ENCODE measurements around the gene FBXL22. TPM values are rescaled to one million over a fixed set of nuclear protein-coding genes. Genes with fewer than 3 reads are reported as not detected.
"Not testable (repeated sequence)": the region's sequence is repeated elsewhere in the genome, so short reads cannot be mapped to it uniquely, and the experiment has no call there.

Gene FBXL22
- total RNA-seq, 4 donors from 2014 or later = 1.1 TPM; not detected in 3

DNA sequence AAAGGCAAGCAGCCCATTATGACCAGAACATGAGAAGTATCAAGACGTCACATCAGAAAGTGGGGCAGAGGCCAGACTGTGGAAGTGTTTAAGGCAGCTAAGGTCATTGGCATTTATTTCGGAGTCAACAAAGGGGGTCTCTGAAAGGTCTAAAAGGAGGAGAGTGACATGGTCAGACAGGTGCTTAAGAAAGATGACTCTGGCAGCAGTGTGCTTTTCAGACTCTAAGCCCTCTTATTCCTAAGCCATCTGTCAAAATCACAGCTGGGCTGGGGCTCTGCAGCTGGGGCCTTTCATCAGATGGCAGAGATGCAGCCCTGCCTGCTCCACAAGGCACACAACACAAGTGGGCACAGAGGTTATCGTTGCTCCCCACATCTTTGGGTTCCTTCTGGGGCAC lies 14.0 kb downstream of the FBXL22 start:
- peak overlapping the region; percentile 39 to 75 (median 68) for H3K27ac ChIP-seq
- H3K36me3 ChIP-seq = peaks cover 0 to 60% (median 0%) of the 10 kb centered on the region in 3 donors
- peaks cover 6 to 13% (median 9%) of the 10 kb centered on the region in 4 donors for H3K4me1 ChIP-seq
- TF ChIP-seq, protein P1, sequence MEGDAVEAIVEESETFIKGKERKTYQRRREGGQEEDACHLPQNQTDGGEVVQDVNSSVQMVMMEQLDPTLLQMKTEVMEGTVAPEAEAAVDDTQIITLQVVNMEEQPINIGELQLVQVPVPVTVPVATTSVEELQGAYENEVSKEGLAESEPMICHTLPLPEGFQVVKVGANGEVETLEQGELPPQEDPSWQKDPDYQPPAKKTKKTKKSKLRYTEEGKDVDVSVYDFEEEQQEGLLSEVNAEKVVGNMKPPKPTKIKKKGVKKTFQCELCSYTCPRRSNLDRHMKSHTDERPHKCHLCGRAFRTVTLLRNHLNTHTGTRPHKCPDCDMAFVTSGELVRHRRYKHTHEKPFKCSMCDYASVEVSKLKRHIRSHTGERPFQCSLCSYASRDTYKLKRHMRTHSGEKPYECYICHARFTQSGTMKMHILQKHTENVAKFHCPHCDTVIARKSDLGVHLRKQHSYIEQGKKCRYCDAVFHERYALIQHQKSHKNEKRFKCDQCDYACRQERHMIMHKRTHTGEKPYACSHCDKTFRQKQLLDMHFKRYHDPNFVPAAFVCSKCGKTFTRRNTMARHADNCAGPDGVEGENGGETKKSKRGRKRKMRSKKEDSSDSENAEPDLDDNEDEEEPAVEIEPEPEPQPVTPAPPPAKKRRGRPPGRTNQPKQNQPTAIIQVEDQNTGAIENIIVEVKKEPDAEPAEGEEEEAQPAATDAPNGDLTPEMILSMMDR (IDR thresholded peaks at IDR 0.05) = no peak
- no peak overlapping the region for H3K4me3 ChIP-seq
- no peaks in the 10 kb centered on the region for H3K27me3 ChIP-seq
- no peaks in the 10 kb centered on the region for H3K9me3 ChIP-seq
- DNase-seq = no peak

DNA sequence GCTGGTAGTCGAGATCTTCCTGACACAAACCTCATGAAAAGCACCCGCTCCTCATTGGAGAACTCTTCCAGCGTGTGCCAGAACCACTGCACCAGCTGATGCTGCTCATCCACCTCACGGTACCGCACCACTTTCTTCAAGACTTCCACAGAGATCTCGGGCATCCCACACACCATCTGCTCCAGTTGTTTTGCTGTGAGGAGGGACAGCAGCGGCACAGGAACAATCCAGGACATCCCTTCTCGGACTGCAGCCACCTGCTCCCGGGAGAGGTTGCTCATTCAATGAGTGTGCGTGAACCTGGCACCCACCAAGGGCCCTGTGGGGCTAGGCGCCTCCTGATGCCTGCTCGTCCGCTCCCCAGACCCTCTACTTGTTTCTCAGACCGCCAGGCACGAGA lies 15.1 kb downstream of the FBXL22 start:
- Histone ChIP-seq H3K27me3 (no peaks in the 10 kb centered on the region), H3K36me3 (peaks cover 0 to 64% (median 0%) of the 10 kb centered on the region in 3 donors), H3K27ac (no peak overlapping the region), H3K9me3 (no peaks in the 10 kb centered on the region), H3K4me3 (no peak overlapping the region), H3K4me1 (peaks cover 5 to 11% (median 8%) of the 10 kb centered on the region in 4 donors)
- DNase-seq = no peak
- TF ChIP-seq POLR2A (IDR thresholded peaks at IDR 0.05) = no peak
- TF ChIP-seq, protein P1 (IDR thresholded peaks at IDR 0.05) = no peak

DNA sequence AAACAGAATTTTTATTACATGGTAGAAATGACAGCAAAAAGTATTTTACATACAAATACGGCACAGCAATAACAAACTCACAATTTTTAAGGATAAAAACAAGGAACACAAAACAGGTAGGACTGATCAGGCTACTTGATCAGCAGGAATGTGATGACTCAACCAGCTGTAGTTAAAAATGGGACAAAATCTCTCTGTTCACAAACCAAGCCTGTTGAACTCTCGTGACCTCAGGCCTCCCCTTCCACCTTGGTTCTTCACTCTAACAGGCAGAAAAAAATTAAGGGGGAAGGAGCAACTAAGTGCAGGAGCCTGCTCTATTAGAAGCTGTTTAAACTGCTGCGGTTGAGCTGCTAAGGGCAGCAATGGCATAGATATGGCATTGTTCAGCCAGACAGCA lies 18.7 kb downstream of the FBXL22 start:
- peaks cover 0 to 3% (median under 1%) of the 10 kb centered on the region in 4 donors for H3K4me1 ChIP-seq
- TF ChIP-seq POLR2A (IDR thresholded peaks at IDR 0.05) = no peak
- TF ChIP-seq, protein P1 (IDR thresholded peaks at IDR 0.05) = no peak
- H3K9me3 ChIP-seq = no peaks in the 10 kb centered on the region
- no peak for DNase-seq
- peaks cover 0 to 41% (median 0%) of the 10 kb centered on the region in 3 donors for H3K36me3 ChIP-seq
- H3K27me3 ChIP-seq = no peaks in the 10 kb centered on the region
- no peak overlapping the region for H3K27ac ChIP-seq
- no peak overlapping the region for H3K4me3 ChIP-seq

DNA sequence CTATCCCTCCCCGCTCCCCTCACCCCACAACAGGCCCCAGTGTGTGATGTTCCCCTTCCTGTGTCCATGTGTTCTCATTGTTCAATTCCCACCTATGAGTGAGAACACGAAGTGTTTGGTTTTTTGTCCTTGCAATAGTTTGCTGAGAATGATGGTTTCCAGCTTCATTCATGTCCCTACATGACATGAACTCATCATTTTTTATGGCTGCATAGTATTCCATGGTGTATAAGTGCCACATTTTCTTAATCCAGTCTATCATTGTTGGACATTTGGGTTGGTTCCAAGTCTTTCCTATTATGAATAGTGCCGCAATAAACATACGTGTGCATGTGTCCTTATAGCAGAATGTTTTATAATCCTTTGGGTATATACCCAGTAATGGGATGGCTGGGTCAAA lies 20.0 kb downstream of the FBXL22 start:
- peaks cover 0 to 43% (median 0%) of the 10 kb centered on the region in 3 donors for H3K36me3 ChIP-seq
- H3K9me3 ChIP-seq, H3K27ac ChIP-seq, H3K4me3 ChIP-seq, H3K4me1 ChIP-seq, H3K27me3 ChIP-seq, DNase-seq: not testable (repeated sequence)

DNA sequence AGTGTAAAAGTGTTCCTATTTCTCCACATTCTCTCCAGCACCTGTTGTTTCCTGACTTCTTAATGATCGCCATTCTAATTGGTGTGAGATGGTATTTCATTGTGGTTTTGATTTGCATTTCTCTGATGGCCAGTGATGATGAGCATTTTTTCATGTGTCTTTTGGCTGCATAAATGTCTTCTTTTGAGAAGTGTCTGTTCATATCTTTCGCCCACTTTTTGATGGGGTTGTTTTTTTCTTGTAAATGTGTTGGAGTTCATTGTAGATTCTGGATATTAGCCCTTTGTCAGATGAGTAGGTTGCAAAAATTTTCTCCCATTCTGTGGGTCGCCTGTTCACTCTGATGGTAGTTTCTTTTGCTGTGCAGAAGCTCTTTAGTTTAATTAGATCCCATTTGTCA lies 20.4 kb downstream of the FBXL22 start:
- not testable (repeated sequence) for H3K27me3 ChIP-seq, H3K4me1 ChIP-seq, DNase-seq, H3K27ac ChIP-seq, H3K9me3 ChIP-seq, H3K4me3 ChIP-seq
- peaks cover 0 to 43% (median 0%) of the 10 kb centered on the region in 3 donors for H3K36me3 ChIP-seq

DNA sequence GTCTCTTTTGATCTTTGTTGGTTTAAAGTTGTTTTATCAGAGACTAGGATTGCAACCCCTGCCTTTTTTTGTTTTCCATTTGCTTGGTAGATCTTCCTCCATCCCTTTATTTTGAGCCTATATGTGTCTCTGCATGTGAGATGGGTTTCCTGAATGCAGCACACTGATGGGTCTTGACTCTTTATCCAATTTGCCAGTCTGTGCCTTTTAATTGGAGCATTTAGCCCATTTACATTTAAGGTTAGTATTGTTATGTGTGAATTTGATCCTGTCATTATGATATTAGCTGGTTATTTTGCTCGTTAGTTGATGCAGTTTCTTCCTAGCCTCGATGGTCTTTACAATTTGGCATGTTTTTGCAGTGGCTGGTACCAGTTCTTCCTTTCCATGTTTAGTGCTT lies 23.6 kb downstream of the FBXL22 start:
- H3K27me3 ChIP-seq, H3K4me1 ChIP-seq, H3K9me3 ChIP-seq, H3K27ac ChIP-seq, DNase-seq, H3K4me3 ChIP-seq: not testable (repeated sequence)
- peaks cover 0 to 54% (median 0%) of the 10 kb centered on the region in 3 donors for H3K36me3 ChIP-seq

DNA sequence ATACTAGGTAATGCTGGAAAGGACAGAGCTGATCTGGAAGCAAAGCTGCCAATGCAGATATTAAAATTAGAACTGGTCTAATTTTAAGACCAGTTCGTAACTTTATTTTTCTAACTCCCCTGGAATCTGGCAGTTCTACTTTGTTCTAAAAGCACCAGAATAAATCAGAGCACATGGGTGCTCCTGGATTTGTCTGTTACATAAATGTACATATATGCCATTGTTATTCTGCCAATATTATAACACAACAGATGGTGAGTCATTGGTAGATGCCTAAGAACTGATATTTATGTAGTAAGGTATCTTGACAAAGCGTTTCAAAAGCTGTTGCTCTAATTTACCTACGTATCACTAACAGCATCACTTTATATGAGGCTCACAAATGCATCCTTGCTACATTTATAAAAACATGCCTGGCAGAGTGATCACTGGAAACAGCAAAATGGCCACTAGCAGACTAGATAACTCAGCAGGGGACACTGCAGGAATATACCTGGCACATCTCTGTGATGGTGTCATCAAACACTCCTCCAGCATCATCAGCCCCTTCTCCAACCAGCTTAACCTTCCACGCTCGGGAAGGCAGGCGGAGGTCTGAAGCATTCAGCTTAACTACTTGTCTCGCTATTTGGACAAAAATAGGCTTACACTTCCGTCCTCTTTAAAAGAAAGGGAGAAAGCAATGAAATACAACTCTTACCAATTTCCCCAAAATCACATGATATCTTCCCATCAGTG lies 26.2 kb downstream of the FBXL22 start:
- DNase-seq = no peak
- H3K4me1 ChIP-seq = no peaks in the 10 kb centered on the region
- no peak overlapping the region for H3K27ac ChIP-seq
- no peak overlapping the region for H3K4me3 ChIP-seq
- H3K36me3 ChIP-seq = peaks cover 0 to 72% (median 0%) of the 10 kb centered on the region in 3 donors
- TF ChIP-seq, protein P1 (IDR thresholded peaks at IDR 0.05) = no peak
- TF ChIP-seq POLR2A (IDR thresholded peaks at IDR 0.05) = no peak
- no peaks in the 10 kb centered on the region for H3K9me3 ChIP-seq
- H3K27me3 ChIP-seq = no peaks in the 10 kb centered on the region

All from Peyer's patch (tissue), 4 donors.